OCI-LY3 (cell line): ENCODE data around the gene EMC10.

Source experiments
- EZH2phosphoT487 ChIP-seq: fragments of 200-600 bp; shearing (Covaris generic); IDR thresholded peaks from 2 replicates; pipeline ENCODE4 v1.6.1; 2018; ENCODE audit warnings: antibody characterized with exemption, mixed run types, low read depth
- TF ChIP-seq, protein P1 (sequence below): fragments of 200-600, 300-600 bp; sonication (generic); IDR thresholded peaks from 2 replicates; pipeline ENCODE4 v1.5.1; 2014; ENCODE audit warnings: antibody characterized with exemption, low read length, low read depth

DNA sequence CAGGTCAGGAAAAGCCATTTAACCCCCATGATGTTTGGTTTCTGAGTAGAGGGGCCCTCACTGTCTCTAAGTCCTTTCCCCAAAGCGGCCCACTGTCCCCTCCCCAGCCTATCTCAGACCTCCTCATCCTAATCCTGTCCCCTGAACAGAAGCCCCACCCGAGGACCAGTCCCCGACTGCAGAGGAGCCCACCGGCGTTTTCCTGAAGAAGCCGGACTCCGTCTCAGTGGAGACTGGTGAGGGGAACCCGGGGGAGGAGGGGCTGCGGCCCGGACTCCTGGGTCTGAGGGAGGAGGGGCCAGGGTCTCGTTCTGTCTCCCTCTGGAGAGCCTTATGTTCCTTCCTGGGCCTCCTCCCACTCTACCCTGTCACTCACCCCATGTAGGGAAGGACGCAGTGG, 40.7 kb upstream of the EMC10 start:
- TF ChIP-seq, protein P1, sequence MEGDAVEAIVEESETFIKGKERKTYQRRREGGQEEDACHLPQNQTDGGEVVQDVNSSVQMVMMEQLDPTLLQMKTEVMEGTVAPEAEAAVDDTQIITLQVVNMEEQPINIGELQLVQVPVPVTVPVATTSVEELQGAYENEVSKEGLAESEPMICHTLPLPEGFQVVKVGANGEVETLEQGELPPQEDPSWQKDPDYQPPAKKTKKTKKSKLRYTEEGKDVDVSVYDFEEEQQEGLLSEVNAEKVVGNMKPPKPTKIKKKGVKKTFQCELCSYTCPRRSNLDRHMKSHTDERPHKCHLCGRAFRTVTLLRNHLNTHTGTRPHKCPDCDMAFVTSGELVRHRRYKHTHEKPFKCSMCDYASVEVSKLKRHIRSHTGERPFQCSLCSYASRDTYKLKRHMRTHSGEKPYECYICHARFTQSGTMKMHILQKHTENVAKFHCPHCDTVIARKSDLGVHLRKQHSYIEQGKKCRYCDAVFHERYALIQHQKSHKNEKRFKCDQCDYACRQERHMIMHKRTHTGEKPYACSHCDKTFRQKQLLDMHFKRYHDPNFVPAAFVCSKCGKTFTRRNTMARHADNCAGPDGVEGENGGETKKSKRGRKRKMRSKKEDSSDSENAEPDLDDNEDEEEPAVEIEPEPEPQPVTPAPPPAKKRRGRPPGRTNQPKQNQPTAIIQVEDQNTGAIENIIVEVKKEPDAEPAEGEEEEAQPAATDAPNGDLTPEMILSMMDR, result no peak
- TF ChIP-seq EZH2phosphoT487, result no peak
